ENCODE results near the gene ALDOA.
"Not testable (repeated sequence)": the region's sequence is repeated elsewhere in the genome, so short reads cannot be mapped to it uniquely, and the experiment has no call there.

The ALDOA gene

GRCh38 chr16:30032083-30032819 is 33.3 kb upstream of the ALDOA start:
- no peak overlapping the region for H3K4me3 ChIP-seq (ENCODE audit: low read depth, low read length)
- H3K18ac ChIP-seq (ENCODE audit: low read length) = no peak overlapping the region
- H3K4me2 ChIP-seq (ENCODE audit: low read length) = no peak overlapping the region
- no peak overlapping the region for H3K27ac ChIP-seq (ENCODE audit: low read depth, low read length)
- peak; percentile 33 to 76 for DNase-seq
- no peaks in the 10 kb centered on the region for H3K79me2 ChIP-seq (ENCODE audit: control insufficient read depth, insufficient read depth, low read length, poor library complexity)
- H4K12ac ChIP-seq (ENCODE audit: low read depth, low read length) = no peak overlapping the region
- no CpG with 5 or more reads among the region's 12 CpGs for WGBS (ENCODE audit: extremely low coverage, insufficient coverage, insufficient read length)
- H3K27me3 ChIP-seq (ENCODE audit: insufficient read depth, low read length) = peaks cover 25% of the 10 kb centered on the region
- H2BK12ac ChIP-seq (ENCODE audit: low read length) = no peak overlapping the region
- H3K14ac ChIP-seq (ENCODE audit: low read length) = no peak overlapping the region
- H3K36me3 ChIP-seq (ENCODE audit: control insufficient read depth in 1 of 2, insufficient read depth in 2 of 2, low read length in 2 of 2) = no peaks in the 10 kb centered on the region
- no peak overlapping the region for H4K8ac ChIP-seq (ENCODE audit: low read depth, low read length)
- H2AK5ac ChIP-seq (ENCODE audit: low read length) = no peak overlapping the region
- H3K4ac ChIP-seq (ENCODE audit: low read depth, low read length) = no peak overlapping the region
- H3K9me3 ChIP-seq (ENCODE audit: insufficient read depth, low read depth, low read length) = peaks cover 2% of the 10 kb centered on the region
- H3K9ac ChIP-seq (ENCODE audit: low read length) = no peak overlapping the region
- no peaks in the 10 kb centered on the region for H3K4me1 ChIP-seq (ENCODE audit: control insufficient read depth in 1 of 2, insufficient read depth in 2 of 2, low read length in 2 of 2)
- H2BK5ac ChIP-seq (ENCODE audit: low read depth, low read length, poor library complexity) = no peak overlapping the region
- H3K23ac ChIP-seq (ENCODE audit: low read length) = no peak overlapping the region
- H4K91ac ChIP-seq (ENCODE audit: low read depth, low read length) = no peak overlapping the region
- no peak overlapping the region for H2BK120ac ChIP-seq (ENCODE audit: insufficient read depth, low read length, poor library complexity)
- no peak overlapping the region for H2AFZ ChIP-seq (ENCODE audit: insufficient read depth, low read length, poor library complexity)
- no peaks in the 10 kb centered on the region for H3K79me1 ChIP-seq (ENCODE audit: low read length)

GRCh38 chr16:30033270-30033669 is 32.3 kb upstream of the ALDOA start:
- no peak overlapping the region for H2AK5ac ChIP-seq (ENCODE audit: low read length)
- H2AFZ ChIP-seq (ENCODE audit: insufficient read depth, low read length, poor library complexity) = no peak overlapping the region
- H2BK5ac ChIP-seq (ENCODE audit: low read depth, low read length, poor library complexity) = no peak overlapping the region
- no peaks in the 10 kb centered on the region for H3K79me1 ChIP-seq (ENCODE audit: low read length)
- H4K12ac ChIP-seq (ENCODE audit: low read depth, low read length) = no peak overlapping the region
- H3K27me3 ChIP-seq (ENCODE audit: insufficient read depth, low read length) = peaks cover 25% of the 10 kb centered on the region
- peaks cover 2% of the 10 kb centered on the region for H3K9me3 ChIP-seq (ENCODE audit: insufficient read depth, low read depth, low read length)
- no peak overlapping the region for H3K4me2 ChIP-seq (ENCODE audit: low read length)
- no peak overlapping the region for H2BK12ac ChIP-seq (ENCODE audit: low read length)
- no peaks in the 10 kb centered on the region for H3K4me1 ChIP-seq (ENCODE audit: control insufficient read depth in 1 of 2, insufficient read depth in 2 of 2, low read length in 2 of 2)
- no peak overlapping the region for H2BK120ac ChIP-seq (ENCODE audit: insufficient read depth, low read length, poor library complexity)
- DNase-seq = no peak
- H3K23ac ChIP-seq (ENCODE audit: low read length) = no peak overlapping the region
- H3K4me3 ChIP-seq (ENCODE audit: low read depth, low read length) = no peak overlapping the region
- H3K36me3 ChIP-seq (ENCODE audit: control insufficient read depth in 1 of 2, insufficient read depth in 2 of 2, low read length in 2 of 2) = no peaks in the 10 kb centered on the region
- no peak overlapping the region for H3K18ac ChIP-seq (ENCODE audit: low read length)
- no CpG with 5 or more reads among the region's 7 CpGs for WGBS (ENCODE audit: extremely low coverage, insufficient coverage, insufficient read length)
- no peak overlapping the region for H3K9ac ChIP-seq (ENCODE audit: low read length)
- H4K91ac ChIP-seq (ENCODE audit: low read depth, low read length) = no peak overlapping the region
- H3K79me2 ChIP-seq (ENCODE audit: control insufficient read depth, insufficient read depth, low read length, poor library complexity) = no peaks in the 10 kb centered on the region
- H3K27ac ChIP-seq (ENCODE audit: low read depth, low read length) = no peak overlapping the region
- H3K14ac ChIP-seq (ENCODE audit: low read length) = no peak overlapping the region
- H3K4ac ChIP-seq (ENCODE audit: low read depth, low read length) = no peak overlapping the region
- no peak overlapping the region for H4K8ac ChIP-seq (ENCODE audit: low read depth, low read length)

GRCh38 chr16:30040221-30040620 is 25.3 kb upstream of the ALDOA start:
- Histone ChIP-seq H3K4me2 (ENCODE audit: low read length) (no peak overlapping the region), H3K36me3 (ENCODE audit: control insufficient read depth in 1 of 2, insufficient read depth in 2 of 2, low read length in 2 of 2) (no peaks in the 10 kb centered on the region), H2BK12ac (ENCODE audit: low read length) (no peak overlapping the region), H4K8ac (ENCODE audit: low read depth, low read length) (no peak overlapping the region), H3K18ac (ENCODE audit: low read length) (no peak overlapping the region), H2BK5ac (ENCODE audit: low read depth, low read length, poor library complexity) (no peak overlapping the region), H4K12ac (ENCODE audit: low read depth, low read length) (no peak overlapping the region), H3K9me3 (ENCODE audit: insufficient read depth, low read depth, low read length) (peaks cover 1% of the 10 kb centered on the region), H3K4me3 (ENCODE audit: low read depth, low read length) (no peak overlapping the region), H3K79me1 (ENCODE audit: low read length) (no peaks in the 10 kb centered on the region), H3K14ac (ENCODE audit: low read length) (no peak overlapping the region), H3K23ac (ENCODE audit: low read length) (no peak overlapping the region), H3K79me2 (ENCODE audit: control insufficient read depth, insufficient read depth, low read length, poor library complexity) (no peaks in the 10 kb centered on the region), H3K4me1 (ENCODE audit: control insufficient read depth in 1 of 2, insufficient read depth in 2 of 2, low read length in 2 of 2) (no peaks in the 10 kb centered on the region), H3K9ac (ENCODE audit: low read length) (no peak overlapping the region), H3K4ac (ENCODE audit: low read depth, low read length) (no peak overlapping the region), H2AFZ (ENCODE audit: insufficient read depth, low read length, poor library complexity) (no peak overlapping the region), H2BK120ac (ENCODE audit: insufficient read depth, low read length, poor library complexity) (no peak overlapping the region), H3K27me3 (ENCODE audit: insufficient read depth, low read length) (no peaks in the 10 kb centered on the region), H3K27ac (ENCODE audit: low read depth, low read length) (no peak overlapping the region), H4K91ac (ENCODE audit: low read depth, low read length) (no peak overlapping the region), H2AK5ac (ENCODE audit: low read length) (no peak overlapping the region)
- DNase-seq = no peak
- no CpG with 5 or more reads among the region's 5 CpGs for WGBS (ENCODE audit: extremely low coverage, insufficient coverage, insufficient read length)

GRCh38 chr16:30040690-30041089 is 24.9 kb upstream of the ALDOA start:
- not testable (repeated sequence) for H3K23ac ChIP-seq (ENCODE audit: low read length)

More at GRCh38 chr16:30040690-30041089, 24.9 kb upstream of the ALDOA start:
- H3K36me3 ChIP-seq (ENCODE audit: control insufficient read depth in 1 of 2, insufficient read depth in 2 of 2, low read length in 2 of 2); H2BK12ac ChIP-seq (ENCODE audit: low read length); H3K4me3 ChIP-seq (ENCODE audit: low read depth, low read length); H3K79me1 ChIP-seq (ENCODE audit: low read length); H3K9me3 ChIP-seq (ENCODE audit: insufficient read depth, low read depth, low read length); H3K9ac ChIP-seq (ENCODE audit: low read length); H2AK5ac ChIP-seq (ENCODE audit: low read length); H4K8ac ChIP-seq (ENCODE audit: low read depth, low read length); DNase-seq; H3K79me2 ChIP-seq (ENCODE audit: control insufficient read depth, insufficient read depth, low read length, poor library complexity); H2BK120ac ChIP-seq (ENCODE audit: insufficient read depth, low read length, poor library complexity); H3K27ac ChIP-seq (ENCODE audit: low read depth, low read length); H3K27me3 ChIP-seq (ENCODE audit: insufficient read depth, low read length); H2AFZ ChIP-seq (ENCODE audit: insufficient read depth, low read length, poor library complexity); H4K91ac ChIP-seq (ENCODE audit: low read depth, low read length); H3K18ac ChIP-seq (ENCODE audit: low read length); H3K4ac ChIP-seq (ENCODE audit: low read depth, low read length); H3K14ac ChIP-seq (ENCODE audit: low read length); H4K12ac ChIP-seq (ENCODE audit: low read depth, low read length); H2BK5ac ChIP-seq (ENCODE audit: low read depth, low read length, poor library complexity); H3K4me2 ChIP-seq (ENCODE audit: low read length); H3K4me1 ChIP-seq (ENCODE audit: control insufficient read depth in 1 of 2, insufficient read depth in 2 of 2, low read length in 2 of 2): not testable (repeated sequence)
- no CpG with 5 or more reads among the region's 5 CpGs for WGBS (ENCODE audit: extremely low coverage, insufficient coverage, insufficient read length)

Data from trophoblast cell (in vitro differentiated cells and primary cell).